CD4-positive, alpha-beta T cell (primary cell): ENCODE results near the gene APBB1. TPM values are rescaled to one million over a fixed set of nuclear protein-coding genes. Genes with fewer than 3 reads are reported as not detected.
A peak's percentile ranks its signal among the peaks of the same experiment; 100 is the strongest.

Source experiments
- ATAC-seq: fragments of 200-7000 bp; cut with Tn5 transposase; one replicate; pipeline ENCODE4 v1.10.0; 2022; ENCODE audit warnings: mild to moderate bottlenecking; ENCODE audit not compliant: poor library complexity
- CTCF ChIA-PET: fragments of 350-600 bp; sonication (Branson Sonifier 250); formaldehyde crosslinking; loops from one replicate; lab custom pipeline; 2021; ENCODE audit warnings: antibody characterized with exemption, inconsistent platforms; lab: Charles Lee
- POLR2A ChIA-PET: fragments of 350-600 bp; sonication (Branson Sonifier 250); formaldehyde crosslinking; loops from one replicate; lab custom pipeline; 2021; ENCODE audit warnings: antibody characterized with exemption, inconsistent platforms; lab: Charles Lee
- DNase-seq, 14 experiments: peaks; one replicate each; pipeline ENCODE4 v3.0.0-alpha.2; 2013 to 2020; ENCODE audit warnings: mixed read lengths in 2 of 14
- H3K27ac ChIP-seq, 2 donors: one replicate each; pipeline versions ENCODE4 v1.5.1 to v1.7.0; 2013; ENCODE audit warnings: low read length in 2 of 2, low read depth in 1 of 2, mild to moderate bottlenecking in 1 of 2
- H3K27me3 ChIP-seq, 2 experiments: 1 replicate in 1 of 2; 2 replicates in 1 of 2; pipeline versions ENCODE4 v1.6.1 to v1.7.0; 2013; ENCODE audit warnings: low read length in 2 of 2, control low read depth in 1 of 2, mild to moderate bottlenecking in 1 of 2, moderate library complexity in 1 of 2; ENCODE audit not compliant: insufficient read depth in 2 of 2, control insufficient read depth in 1 of 2
- H3K36me3 ChIP-seq: one replicate; pipeline ENCODE4 v1.6.1; 2013; ENCODE audit warnings: low read length, control low read depth; ENCODE audit not compliant: insufficient read depth
- H3K4me1 ChIP-seq: one replicate; pipeline ENCODE4 v1.6.1; 2013; ENCODE audit warnings: low read length, control low read depth; ENCODE audit not compliant: insufficient read depth
- H3K4me3 ChIP-seq: one replicate; pipeline ENCODE4 v1.5.1; 2013; ENCODE audit warnings: mild to moderate bottlenecking, low read length, moderate library complexity
- H3K9me3 ChIP-seq, 2 experiments: 1 replicate in 1 of 2; 2 replicates in 1 of 2; pipeline versions ENCODE4 v1.6.1 to v1.7.0; 2013; ENCODE audit warnings: low read length in 2 of 2, mild to moderate bottlenecking in 2 of 2, control low read depth in 1 of 2, moderate library complexity in 1 of 2; ENCODE audit not compliant: control insufficient read depth in 1 of 2, insufficient read depth in 1 of 2
- H3K27ac Mint-ChIP-seq: one replicate; pipeline ENCODE4 v1.8.0; 2020; ENCODE audit warnings: mixed read lengths
- H3K27me3 Mint-ChIP-seq: one replicate; pipeline ENCODE4 v1.8.0; 2021; ENCODE audit warnings: mixed read lengths
- H3K36me3 Mint-ChIP-seq: one replicate; pipeline ENCODE4 v1.8.0; 2021; ENCODE audit warnings: low read depth, mixed read lengths
- H3K4me1 Mint-ChIP-seq: one replicate; pipeline ENCODE4 v1.8.0; 2021; ENCODE audit warnings: low read depth, mixed read lengths
- H3K4me3 Mint-ChIP-seq: one replicate; pipeline ENCODE4 v1.8.0; 2020; ENCODE audit warnings: mild to moderate bottlenecking, mixed read lengths
- H3K9me3 Mint-ChIP-seq: one replicate; pipeline ENCODE4 v1.8.0; 2020; ENCODE audit warnings: mixed read lengths
- CTCF ChIP-seq: fragments of 200-600 bp; IDR thresholded peaks from one replicate; pipeline ENCODE4 v1.8.0; 2022; ENCODE audit warnings: antibody characterized with exemption, mild to moderate bottlenecking
- intact Hi-C, 2 experiments: fragments of 100-400 bp; cut with DNase I in 1 of 2; cut with micrococcal nuclease in 1 of 2; formaldehyde crosslinking; loops; one replicate each; pipeline versions ENCODE4 v1.15.1 to v1.9.0; 2023 to 2025; cut with DNase I, micrococcal nuclease
- total RNA-seq, 174 experiments: library from RNA in 2 of 174; stranded (reverse) in 2 of 174; gene quantifications; one replicate each; pipeline ENCODE4 v1.2.3 and lab custom pipeline; 2021 to 2026

The APBB1 gene
- total RNA-seq, 2 experiments from 2014 or later: 182 to 184 TPM

DNA sequence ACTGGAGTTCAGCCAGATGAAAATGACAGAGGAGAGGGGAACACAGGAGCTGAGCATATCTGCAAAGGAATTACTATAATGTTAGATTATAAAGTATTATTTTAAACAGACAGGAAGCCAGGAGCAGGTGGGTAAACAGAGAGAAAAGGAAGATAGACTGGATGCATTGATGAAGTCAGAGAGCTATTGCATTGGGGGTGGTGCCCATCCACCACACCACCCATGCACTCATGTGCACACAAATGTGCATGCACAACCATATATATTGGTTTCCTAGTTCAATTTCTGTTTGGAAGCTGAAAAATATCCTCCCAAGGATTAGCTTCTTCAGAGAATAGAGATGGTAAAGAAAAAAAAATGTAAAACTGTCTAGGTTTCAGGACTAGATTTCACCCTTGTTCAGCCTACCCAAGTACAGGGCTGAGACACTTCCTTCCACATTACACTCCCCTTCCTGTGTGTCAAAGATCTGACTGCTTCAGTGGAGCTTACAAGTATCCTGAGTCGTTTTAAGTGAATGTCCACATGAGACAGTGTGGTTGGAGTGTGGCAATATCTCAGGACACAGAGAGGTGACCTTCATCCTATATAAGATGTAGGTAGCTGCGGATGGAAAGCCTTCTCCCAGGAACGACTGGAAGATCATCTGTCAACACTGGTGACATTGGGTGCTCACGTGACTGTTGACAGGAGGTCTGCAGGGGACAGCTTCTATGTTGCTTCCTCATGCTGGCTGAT, 40.8 kb downstream of the APBB1 start:
- Mint-ChIP-seq H3K36me3 (no peaks in the 10 kb centered on the region), H3K9me3 (no peaks in the 10 kb centered on the region), H3K4me3 (peak overlapping the region; percentile 50), H3K4me1 (peaks cover 33% of the 10 kb centered on the region), H3K27me3 (no peaks in the 10 kb centered on the region), H3K27ac (peak overlapping the region; percentile 90)
- ChIA-PET CTCF (interaction anchor here (0.8 to 5.5 kb wide), 13 partner anchors 8 to 305 kb away, joined by 3 to 230 read pairs (median 13); partner anchors contain the start of genes HPX, MRPL17 and SMPD1), POLR2A (interaction anchor here (0.6 to 3.6 kb wide), 18 partner anchors 13 to 160 kb away, joined by 3 to 63 read pairs (median 5); partner anchors contain the start of genes APBB1, ARFIP2, HPX and SMPD1)
- Histone ChIP-seq H3K4me1 (peaks cover 14% of the 10 kb centered on the region), H3K27ac (peak overlapping the region; percentile 10 to 40), H3K4me3 (peak overlapping the region; percentile 8), H3K9me3 (no peaks in the 10 kb centered on the region), H3K36me3 (no peaks in the 10 kb centered on the region), H3K27me3 (no peaks in the 10 kb centered on the region)
- intact Hi-C loops: loop anchor here (2.0 to 5.0 kb wide), 3 partner anchors 34 to 379 kb away; no protein-coding TSS in a partner anchor
- TF ChIP-seq CTCF: no peak
- DNase-seq: peak in 3 of 14 experiments; percentile 37 to 38 (median 37)
- peak; percentile 86 for ATAC-seq

GRCh38 chr11:6371825-6372224, 47.1 kb downstream of the APBB1 start:
- Histone ChIP-seq H3K27me3 (no peaks in the 10 kb centered on the region), H3K9me3 (no peaks in the 10 kb centered on the region), H3K4me3 (no peak overlapping the region), H3K4me1 (no peaks in the 10 kb centered on the region), H3K36me3 (no peaks in the 10 kb centered on the region), H3K27ac (no peak overlapping the region)
- DNase-seq: no peak
- no peaks in the 10 kb centered on the region for H3K36me3 Mint-ChIP-seq
- ChIA-PET CTCF (interaction anchor here (1.3 kb wide), 1 partner anchor 72 kb away, joined by 3 read pairs; no protein-coding TSS in a partner anchor), POLR2A (interaction anchor here (0.6 kb wide), 1 partner anchor 221 kb away, joined by 3 read pairs; no protein-coding TSS in a partner anchor)
- no peak for TF ChIP-seq CTCF
- no peak overlapping the region for H3K4me3 Mint-ChIP-seq
- ATAC-seq: no peak
- H3K4me1 Mint-ChIP-seq: peaks cover 11% of the 10 kb centered on the region
- intact Hi-C loops: no loop called here
- no peaks in the 10 kb centered on the region for H3K27me3 Mint-ChIP-seq
- no peak overlapping the region for H3K27ac Mint-ChIP-seq
- H3K9me3 Mint-ChIP-seq: no peaks in the 10 kb centered on the region

DNA sequence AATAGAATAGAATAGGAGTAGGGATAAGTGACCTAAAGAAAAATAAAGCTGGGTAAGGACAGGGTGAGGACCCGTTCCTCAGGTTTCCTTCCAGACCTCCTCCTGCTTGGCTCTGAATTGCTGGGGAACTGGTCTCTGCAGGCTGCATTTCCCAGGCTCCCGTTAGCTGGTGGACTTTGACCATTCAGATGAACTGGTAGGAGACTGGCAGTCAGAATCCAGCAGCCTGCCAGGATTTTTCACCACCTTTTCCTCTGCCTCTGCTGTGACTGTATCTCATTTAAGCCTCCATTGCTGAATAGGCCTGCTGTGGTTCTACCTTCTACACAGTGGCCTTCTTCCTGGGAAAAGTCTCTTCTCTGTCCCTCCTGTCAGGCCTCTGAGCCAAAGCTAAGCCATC, 53.2 kb downstream of the APBB1 start:
- peaks cover 4% of the 10 kb centered on the region for H3K4me1 Mint-ChIP-seq
- no peaks in the 10 kb centered on the region for H3K4me1 ChIP-seq
- no peak overlapping the region for H3K27ac Mint-ChIP-seq
- peaks cover 0 to 2% of the 10 kb centered on the region in 2 experiments for H3K27me3 ChIP-seq
- ChIA-PET CTCF (no interaction called here), POLR2A (no interaction called here)
- no peaks in the 10 kb centered on the region for H3K9me3 Mint-ChIP-seq
- H3K4me3 ChIP-seq: no peak overlapping the region
- H3K9me3 ChIP-seq: no peaks in the 10 kb centered on the region
- no peaks in the 10 kb centered on the region for H3K36me3 ChIP-seq
- H3K27me3 Mint-ChIP-seq: no peaks in the 10 kb centered on the region
- intact Hi-C loops: loop anchor here in 1 of 2 experiments (2.0 kb wide), 1 partner anchor 43 kb away; no protein-coding TSS in a partner anchor
- no peak overlapping the region for H3K4me3 Mint-ChIP-seq
- no peak for TF ChIP-seq CTCF
- ATAC-seq (no peak), DNase-seq (no peak)
- H3K36me3 Mint-ChIP-seq: no peaks in the 10 kb centered on the region
- H3K27ac ChIP-seq: no peak overlapping the region
